ENCODE results near the gene KLHL5.
"Not testable (repeated sequence)": the region's sequence is repeated elsewhere in the genome, so short reads cannot be mapped to it uniquely, and the experiment has no call there.

KLHL5 gene

GRCh38 chr4:39062094-39062769, at the start of gene KLHL5:
TSS of gene KLHL5 (plus strand) at chr4:39062232. CDS start at chr4:39062653, 421 bp downstream.
- no peak for DNase-seq (ENCODE audit: low read depth)

GRCh38 chr4:39014028-39014427, 48.0 kb upstream of the KLHL5 start:
- no peak for DNase-seq (ENCODE audit: low read depth)

GRCh38 chr4:39020130-39020529, 41.9 kb upstream of the KLHL5 start:
- DNase-seq (ENCODE audit: low read depth) = no peak

GRCh38 chr4:39021631-39022030, 40.4 kb upstream of the KLHL5 start:
- DNase-seq (ENCODE audit: low read depth) = no peak

- DNase-seq (ENCODE audit: low read depth) = no peak
Measured at GRCh38 chr4:39022241-39022640, 39.8 kb upstream of the KLHL5 start.

- DNase-seq (ENCODE audit: low read depth) = no peak
Measured at GRCh38 chr4:39023059-39023458, 39.0 kb upstream of the KLHL5 start.

GRCh38 chr4:39024311-39024865, 37.6 kb upstream of the KLHL5 start:
- no peak for DNase-seq (ENCODE audit: low read depth)

GRCh38 chr4:39025552-39026085, 36.4 kb upstream of the KLHL5 start:
- no peak for DNase-seq (ENCODE audit: low read depth)

- DNase-seq (ENCODE audit: low read depth) = no peak
Measured at GRCh38 chr4:39026096-39026495, 35.9 kb upstream of the KLHL5 start.

GRCh38 chr4:39029752-39030694, 32.0 kb upstream of the KLHL5 start:
- DNase-seq (ENCODE audit: low read depth) = no peak

- no peak for DNase-seq (ENCODE audit: low read depth)
Measured at GRCh38 chr4:39030725-39031124, 31.3 kb upstream of the KLHL5 start.

- not testable (repeated sequence) for DNase-seq (ENCODE audit: low read depth)
Measured at GRCh38 chr4:39031590-39032020, 30.4 kb upstream of the KLHL5 start.

GRCh38 chr4:39032218-39033085, 29.6 kb upstream of the KLHL5 start, which contains the start of gene TMEM156:
TSS of gene TMEM156 (minus strand) at chr4:39032409. CDS start at chr4:39032313, 96 bp downstream.
- no peak for DNase-seq (ENCODE audit: low read depth)

GRCh38 chr4:39036172-39036571, 25.9 kb upstream of the KLHL5 start:
- DNase-seq (ENCODE audit: low read depth) = peak; percentile 77

- no peak for DNase-seq (ENCODE audit: low read depth)
Measured at GRCh38 chr4:39037491-39037825, 24.6 kb upstream of the KLHL5 start.

- no peak for DNase-seq (ENCODE audit: low read depth)
Measured at GRCh38 chr4:39037941-39038340, 24.1 kb upstream of the KLHL5 start.

- no peak for DNase-seq (ENCODE audit: low read depth)
Measured at GRCh38 chr4:39039108-39039507, 22.9 kb upstream of the KLHL5 start.

- no peak for DNase-seq (ENCODE audit: low read depth)
Measured at GRCh38 chr4:39042366-39042765, 19.7 kb upstream of the KLHL5 start.

GRCh38 chr4:39043058-39043860, 18.8 kb upstream of the KLHL5 start:
- peak; percentile 69 for DNase-seq (ENCODE audit: low read depth)

GRCh38 chr4:39043861-39044363, 18.1 kb upstream of the KLHL5 start:
- no peak for DNase-seq (ENCODE audit: low read depth)
